ENCODE measurements around the gene SCT. TPM values are rescaled to one million over a fixed set of nuclear protein-coding genes. Genes with fewer than 3 reads are reported as not detected.

Gene SCT
- polyA plus RNA-seq, 3 donors = not detected

GRCh38 chr11:598005-598680, 28.8 kb downstream of the SCT start:
- H3K27ac Mint-ChIP-seq = peak overlapping the region in 3 of 7 donors; percentile 25 to 82 (median 47)
- H3K9ac ChIP-seq (ENCODE audit: insufficient read depth, low read length, poor library complexity, severe bottlenecking) = no peak overlapping the region
- peaks cover 0 to 2% (median 0%) of the 10 kb centered on the region in 3 donors for H3K27me3 Mint-ChIP-seq (ENCODE audit: low read depth in 3 of 3)
- H3K27me3 ChIP-seq (ENCODE audit: control insufficient read depth in 2 of 2, insufficient read depth in 2 of 2, low read length in 2 of 2) = no peaks in the 10 kb centered on the region
- H3K4me1 Mint-ChIP-seq = no peaks in the 10 kb centered on the region
- H3K4me2 ChIP-seq (replicated peaks; ENCODE audit: extremely low read depth, low read length, poor library complexity, severe bottlenecking) = no peak overlapping the region
- no peak overlapping the region for H3K4me3 ChIP-seq (replicated peaks in 1 of 3; ENCODE audit: low read depth in 2 of 3, low read length in 3 of 3)
- H4K20me1 ChIP-seq (ENCODE audit: insufficient read depth, low read length) = peaks cover 63% of the 10 kb centered on the region
- no peaks in the 10 kb centered on the region for H3K9me3 Mint-ChIP-seq
- peaks cover 4% of the 10 kb centered on the region for H3K79me2 ChIP-seq (ENCODE audit: insufficient read depth, low read length)
- intact Hi-C loops (cut with micrococcal nuclease) = no loop called here
- 91% methylated on average over 30 of the region's 30 CpGs for WGBS (ENCODE audit: insufficient coverage)
- H3K36me3 Mint-ChIP-seq = peaks cover 66 to 97% of the 10 kb centered on the region in 2 donors
- H3K9me3 ChIP-seq (replicated peaks in 1 of 2; ENCODE audit: control insufficient read depth in 1 of 2, insufficient read depth in 1 of 2, low read length in 2 of 2) = no peaks in the 10 kb centered on the region
- no peaks in the 10 kb centered on the region for H3K4me1 ChIP-seq (ENCODE audit: control insufficient read depth in 1 of 2, insufficient read depth in 2 of 2, low read length in 2 of 2)
- peaks cover 87 to 94% of the 10 kb centered on the region in 2 donors for H3K36me3 ChIP-seq (replicated peaks in 1 of 2; ENCODE audit: control insufficient read depth in 1 of 2, insufficient read depth in 2 of 2, low read length in 2 of 2)
- no peak overlapping the region for H2AFZ ChIP-seq (ENCODE audit: insufficient read depth, low read depth, low read length, poor library complexity, severe bottlenecking)
- H3K27ac ChIP-seq (ENCODE audit: low read depth in 1 of 2, low read length in 2 of 2) = no peak overlapping the region
- no peak for DNase-seq
- TF ChIP-seq CTCF (IDR thresholded peaks at IDR 0.05) = no peak
- H3K4me3 Mint-ChIP-seq = no peak overlapping the region

GRCh38 chr11:597166-597725, 29.7 kb downstream of the SCT start:
- H2AFZ ChIP-seq (ENCODE audit: insufficient read depth, low read depth, low read length, poor library complexity, severe bottlenecking) = no peak overlapping the region
- intact Hi-C loops (cut with micrococcal nuclease) = no loop called here
- no peak overlapping the region for H3K4me2 ChIP-seq (replicated peaks; ENCODE audit: extremely low read depth, low read length, poor library complexity, severe bottlenecking)
- no peak overlapping the region for H3K27ac ChIP-seq (ENCODE audit: low read depth in 1 of 2, low read length in 2 of 2)
- Mint-ChIP-seq H3K4me1 (no peaks in the 10 kb centered on the region), H3K9me3 (no peaks in the 10 kb centered on the region), H3K36me3 (peaks cover 70 to 98% of the 10 kb centered on the region in 2 donors), H3K27me3 (ENCODE audit: low read depth in 3 of 3) (no peaks in the 10 kb centered on the region), H3K27ac (peak overlapping the region in 1 of 7 donors; percentile 74), H3K4me3 (no peak overlapping the region)
- TF ChIP-seq CTCF (IDR thresholded peaks at IDR 0.05) = peak; percentile 30
- no peak for DNase-seq
- no peaks in the 10 kb centered on the region for H3K4me1 ChIP-seq (ENCODE audit: control insufficient read depth in 1 of 2, insufficient read depth in 2 of 2, low read length in 2 of 2)
- no peak overlapping the region for H3K4me3 ChIP-seq (replicated peaks in 1 of 3; ENCODE audit: low read depth in 2 of 3, low read length in 3 of 3)
- H3K9ac ChIP-seq (ENCODE audit: insufficient read depth, low read length, poor library complexity, severe bottlenecking) = no peak overlapping the region
- 95% methylated on average over 21 of the region's 29 CpGs for WGBS (ENCODE audit: insufficient coverage)
- no peaks in the 10 kb centered on the region for H3K9me3 ChIP-seq (replicated peaks in 1 of 2; ENCODE audit: control insufficient read depth in 1 of 2, insufficient read depth in 1 of 2, low read length in 2 of 2)
- peaks cover 4% of the 10 kb centered on the region for H3K79me2 ChIP-seq (ENCODE audit: insufficient read depth, low read length)
- no peaks in the 10 kb centered on the region for H3K27me3 ChIP-seq (ENCODE audit: control insufficient read depth in 2 of 2, insufficient read depth in 2 of 2, low read length in 2 of 2)
- peaks cover 65% of the 10 kb centered on the region for H4K20me1 ChIP-seq (ENCODE audit: insufficient read depth, low read length)
- H3K36me3 ChIP-seq (replicated peaks in 1 of 2; ENCODE audit: control insufficient read depth in 1 of 2, insufficient read depth in 2 of 2, low read length in 2 of 2) = peaks cover 90 to 94% of the 10 kb centered on the region in 2 donors
